ENCODE measurements around the gene SPOCK1.
"Not testable (repeated sequence)": the region's sequence is repeated elsewhere in the genome, so short reads cannot be mapped to it uniquely, and the experiment has no call there.

SPOCK1 gene

DNA sequence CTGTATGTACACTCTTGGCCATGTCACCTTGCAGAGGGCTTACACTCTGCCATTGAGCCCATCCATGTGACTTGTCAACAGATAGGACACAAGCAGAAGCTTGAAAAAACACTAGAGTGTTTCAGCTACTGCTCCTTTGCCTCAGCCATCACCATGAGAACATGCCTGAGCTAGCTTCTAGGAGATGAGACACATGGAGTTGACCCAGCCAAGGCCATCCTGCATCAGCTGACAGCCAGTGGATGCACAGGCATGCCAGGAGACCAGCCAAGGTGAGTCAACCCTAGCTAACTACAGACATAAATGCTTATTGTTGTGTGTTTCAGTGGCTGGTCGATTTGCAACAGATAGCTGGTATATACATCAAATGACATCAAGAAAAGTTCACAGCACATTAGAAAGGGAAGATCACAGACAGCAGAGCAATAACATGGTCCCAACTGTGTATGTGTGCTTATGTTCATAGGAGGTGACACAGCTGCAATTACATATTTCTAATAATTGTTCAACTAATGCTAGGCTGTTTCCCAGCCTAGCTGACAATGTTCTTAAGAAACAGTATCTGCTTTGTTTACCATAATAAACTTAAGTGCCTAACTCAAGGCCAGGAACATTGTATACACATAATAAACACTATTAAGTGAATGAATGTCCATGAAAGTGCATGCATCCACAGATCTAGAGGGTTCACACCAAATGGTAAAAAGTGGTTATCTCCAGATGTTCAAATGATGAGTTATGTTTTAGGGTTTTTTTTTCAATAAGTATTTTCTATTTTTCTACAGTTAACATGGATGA, 105.7 kb downstream of the SPOCK1 start:
- no peak for DNase-seq

DNA sequence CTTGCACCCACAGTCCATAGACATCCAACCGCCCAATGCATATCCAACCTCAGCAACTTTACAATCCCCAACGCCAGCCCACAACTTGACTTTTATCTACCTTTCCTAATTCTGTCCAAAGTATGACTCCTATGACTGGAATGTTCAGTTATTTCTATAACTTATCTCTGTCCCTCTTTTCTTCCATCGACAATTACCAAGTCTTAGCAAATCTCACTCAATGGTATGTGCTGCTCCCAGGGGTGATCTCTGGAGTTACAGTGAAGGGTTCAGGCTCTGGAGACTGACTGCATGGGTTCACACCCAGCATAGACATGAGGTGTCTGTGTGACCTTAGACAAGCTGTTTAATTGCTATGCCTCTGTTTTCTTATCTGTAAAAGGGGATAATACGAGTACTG, 106.9 kb downstream of the SPOCK1 start:
- DNase-seq, result no peak

DNA sequence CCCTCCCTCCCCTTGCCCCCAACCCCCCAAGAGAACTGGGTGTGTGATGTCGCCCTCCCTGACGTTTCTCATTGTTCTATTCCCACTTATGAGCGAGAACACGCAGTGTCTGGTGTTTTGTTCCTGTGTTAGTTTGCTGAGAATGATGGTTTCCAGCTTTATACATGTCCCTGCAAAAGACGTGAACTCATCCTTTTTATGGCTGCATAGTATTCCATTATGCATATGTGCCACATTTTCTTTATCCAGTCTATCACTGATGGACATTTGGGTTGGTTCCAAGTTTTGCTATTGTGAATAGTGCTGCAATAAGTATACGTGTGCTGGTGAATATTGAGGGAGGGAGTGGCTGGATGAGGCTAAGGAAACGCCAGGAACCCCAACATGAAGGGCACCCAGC, 108.1 kb downstream of the SPOCK1 start:
- not testable (repeated sequence) for DNase-seq

DNA sequence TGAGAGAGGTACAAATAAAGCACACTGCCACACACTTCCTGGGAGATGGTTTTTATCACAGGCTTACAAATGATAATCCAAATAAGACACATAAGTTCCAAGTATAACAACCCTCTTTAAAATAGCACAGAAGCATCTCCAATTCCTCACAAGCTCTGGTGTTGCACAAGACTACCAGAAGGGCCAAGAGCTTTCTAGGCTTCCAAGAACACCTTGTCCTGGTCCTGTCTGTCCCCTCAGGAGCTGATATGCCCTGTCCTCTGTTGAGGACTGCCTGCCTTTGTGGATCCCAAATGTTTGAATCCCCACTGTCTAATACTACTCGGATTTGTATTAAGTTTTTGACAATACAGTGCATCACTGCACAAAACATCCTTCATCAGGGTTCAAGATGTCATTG, 110.1 kb downstream of the SPOCK1 start:
- no peak for DNase-seq

DNA sequence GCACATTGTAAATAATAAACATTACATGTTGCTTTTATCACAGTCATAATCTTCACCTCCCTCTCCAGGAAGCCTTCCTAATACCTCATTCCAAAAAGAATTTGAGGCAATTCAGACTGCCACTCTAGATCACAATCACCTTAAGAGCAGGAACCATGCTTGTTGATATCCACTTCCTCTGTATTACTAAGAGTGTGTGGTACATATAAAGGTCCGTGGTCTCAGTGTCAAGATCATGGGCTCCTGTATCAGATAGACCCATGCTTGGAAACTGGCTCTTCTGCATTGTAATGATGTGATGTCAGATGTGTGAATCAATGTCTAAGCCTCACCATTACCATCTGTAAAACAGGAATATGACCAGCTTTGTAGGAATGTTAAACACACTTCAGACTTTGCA, 114.1 kb downstream of the SPOCK1 start:
- no peak for DNase-seq

DNA sequence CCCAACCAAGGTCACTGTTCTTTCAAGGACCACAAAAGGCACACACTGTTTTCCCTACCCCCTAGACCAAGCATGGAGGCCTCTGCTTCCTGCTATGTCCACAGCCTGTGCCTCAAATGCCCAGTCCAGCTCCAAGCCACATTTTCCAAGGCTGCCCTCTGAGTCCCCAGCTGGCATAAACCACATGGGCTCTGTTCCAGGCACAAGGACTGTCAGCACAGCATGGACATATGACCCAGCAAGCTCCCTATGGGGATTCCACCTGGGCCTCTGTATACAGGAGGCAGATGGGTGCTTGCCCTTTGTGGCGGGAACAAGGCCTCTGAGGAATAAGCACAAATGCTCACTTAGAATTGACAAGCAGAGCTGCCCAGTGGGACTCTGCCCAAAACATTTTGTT, 115.2 kb downstream of the SPOCK1 start:
- no peak for DNase-seq

DNA sequence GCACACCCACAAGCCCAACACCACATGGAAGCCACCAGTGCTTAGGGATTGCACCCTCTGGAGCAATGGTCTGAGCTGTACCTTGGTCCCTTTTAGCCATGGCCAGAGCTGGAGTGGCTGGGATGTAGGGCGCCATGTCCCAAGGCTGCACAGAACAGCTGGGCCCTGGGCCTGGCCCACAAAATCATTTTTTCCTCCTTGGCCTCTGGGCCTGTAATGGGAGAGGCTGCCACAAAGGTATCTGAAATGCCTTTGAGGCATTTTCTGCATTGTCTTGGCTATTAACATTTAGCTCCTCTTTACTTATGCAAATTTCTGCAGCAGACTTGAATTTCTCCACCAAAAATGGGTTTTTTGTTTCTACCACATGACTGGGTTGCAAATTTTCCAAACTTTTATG, 117.6 kb downstream of the SPOCK1 start:
- DNase-seq, result no peak

DNA sequence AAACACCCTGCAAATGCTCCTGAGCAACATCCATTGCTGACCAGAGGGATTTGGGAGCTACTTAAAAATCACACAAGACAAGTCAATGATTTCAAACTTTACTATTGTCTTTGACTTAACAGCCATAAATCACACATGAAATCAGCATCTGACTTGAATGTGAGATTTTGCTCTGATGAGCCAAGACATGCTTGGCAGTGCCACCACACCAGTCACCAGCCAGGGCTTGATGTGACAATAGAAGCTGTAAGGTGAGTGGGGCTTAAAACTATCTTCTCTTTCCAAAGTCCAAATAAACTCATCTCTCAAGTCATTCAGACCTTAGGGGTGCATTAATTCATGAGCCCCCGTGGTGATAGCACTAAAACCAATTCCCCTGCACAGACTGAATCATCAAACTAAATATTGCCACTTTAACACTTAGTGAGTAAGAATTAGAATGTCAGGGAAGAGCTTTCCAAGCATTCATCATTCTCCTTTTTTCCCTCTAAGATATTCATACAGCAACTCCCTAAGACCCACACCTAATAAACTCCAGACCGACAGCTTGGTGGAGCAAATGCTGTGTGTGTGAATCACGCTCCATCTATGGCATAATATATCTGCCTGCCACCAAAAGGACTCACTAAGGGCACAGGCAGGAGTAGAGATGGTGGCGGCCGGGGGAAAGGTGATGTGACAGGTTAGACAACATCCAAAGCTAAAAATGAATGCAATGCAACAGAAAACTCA, 119.4 kb downstream of the SPOCK1 start:
- DNase-seq, result no peak

DNA sequence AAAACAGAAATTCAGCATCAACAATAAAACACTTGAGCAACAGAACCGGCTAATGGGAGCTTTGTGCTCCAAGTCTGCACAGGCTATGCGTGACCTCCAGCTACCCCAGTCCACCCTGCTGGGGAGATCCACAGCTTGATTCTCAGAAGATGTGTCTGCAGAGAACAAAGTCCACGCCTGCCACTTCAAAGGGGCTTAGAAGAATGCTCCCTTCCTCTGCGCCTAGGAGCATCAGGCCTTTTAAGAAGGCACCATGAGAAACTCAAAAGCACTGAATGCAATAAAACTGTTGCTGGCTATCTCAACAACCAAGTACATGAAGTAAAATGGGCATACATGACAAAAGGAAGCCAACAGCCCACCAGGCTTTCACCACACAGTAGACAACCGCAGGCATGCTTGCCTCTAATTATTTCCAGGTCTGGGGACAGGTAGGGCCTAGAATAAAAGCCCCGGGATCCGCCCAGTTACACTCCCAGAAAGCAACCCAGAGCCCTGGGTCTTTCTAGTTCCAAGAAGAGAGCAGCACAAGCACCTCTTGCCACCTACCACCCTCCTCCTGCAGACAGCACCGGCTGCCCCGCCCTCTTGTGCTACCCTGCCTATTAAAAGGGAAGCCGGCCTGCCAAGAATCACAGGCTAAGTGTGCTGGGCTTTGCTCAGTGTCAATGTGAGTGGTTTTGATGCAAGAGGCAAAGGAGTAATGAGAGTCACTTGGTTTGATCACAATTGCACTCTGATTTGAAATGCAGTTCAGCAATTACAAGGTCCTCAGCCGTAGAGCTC, 123.2 kb downstream of the SPOCK1 start:
- no peak for DNase-seq

DNA sequence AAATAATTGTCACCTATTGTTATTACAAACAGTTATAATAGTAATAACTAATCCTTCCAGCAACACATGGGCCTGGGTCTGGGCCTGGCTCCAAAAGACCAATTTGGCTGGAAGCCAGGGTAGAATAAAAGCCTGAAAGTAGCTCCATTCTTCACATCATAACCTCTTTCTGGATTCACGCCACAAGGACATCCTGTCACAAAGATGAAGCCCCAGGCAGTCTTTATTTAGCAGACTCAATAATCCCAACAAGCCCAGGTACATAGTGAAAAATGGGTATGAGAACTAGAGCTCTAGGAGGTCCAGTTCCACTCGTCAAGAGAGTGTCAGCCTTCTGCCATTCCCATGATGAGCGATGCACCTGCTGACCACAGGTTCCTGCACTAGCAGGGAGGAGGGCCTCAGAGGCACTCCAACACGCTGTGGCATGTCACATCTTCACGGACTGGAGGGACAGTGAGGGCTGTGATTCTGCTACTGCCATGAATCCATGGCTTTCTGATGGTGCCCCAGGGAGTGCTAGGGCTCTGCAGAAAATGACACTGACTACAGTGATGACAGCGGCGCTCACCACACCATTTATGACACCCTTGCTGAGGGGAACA, 124.9 kb downstream of the SPOCK1 start:
- no peak for DNase-seq

DNA sequence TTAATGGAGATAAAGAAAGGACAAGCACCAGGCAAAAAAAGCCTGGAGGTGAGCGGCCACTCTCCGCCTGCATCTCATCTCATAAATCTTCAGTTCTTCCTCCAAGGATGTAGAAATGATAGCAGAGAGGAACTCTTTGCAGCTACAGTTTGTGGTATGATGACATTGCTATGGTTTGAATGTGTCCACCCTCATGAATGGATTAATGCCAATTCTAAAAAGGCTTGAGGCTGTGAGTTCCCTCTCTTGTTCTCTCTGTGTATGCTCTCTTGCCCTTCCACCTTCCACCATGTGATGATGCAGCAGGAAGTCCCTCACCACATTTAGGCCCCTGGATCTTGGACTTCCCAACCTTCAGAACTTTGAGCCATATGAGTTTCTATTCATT, 126.4 kb downstream of the SPOCK1 start:
- DNase-seq, result no peak

DNA sequence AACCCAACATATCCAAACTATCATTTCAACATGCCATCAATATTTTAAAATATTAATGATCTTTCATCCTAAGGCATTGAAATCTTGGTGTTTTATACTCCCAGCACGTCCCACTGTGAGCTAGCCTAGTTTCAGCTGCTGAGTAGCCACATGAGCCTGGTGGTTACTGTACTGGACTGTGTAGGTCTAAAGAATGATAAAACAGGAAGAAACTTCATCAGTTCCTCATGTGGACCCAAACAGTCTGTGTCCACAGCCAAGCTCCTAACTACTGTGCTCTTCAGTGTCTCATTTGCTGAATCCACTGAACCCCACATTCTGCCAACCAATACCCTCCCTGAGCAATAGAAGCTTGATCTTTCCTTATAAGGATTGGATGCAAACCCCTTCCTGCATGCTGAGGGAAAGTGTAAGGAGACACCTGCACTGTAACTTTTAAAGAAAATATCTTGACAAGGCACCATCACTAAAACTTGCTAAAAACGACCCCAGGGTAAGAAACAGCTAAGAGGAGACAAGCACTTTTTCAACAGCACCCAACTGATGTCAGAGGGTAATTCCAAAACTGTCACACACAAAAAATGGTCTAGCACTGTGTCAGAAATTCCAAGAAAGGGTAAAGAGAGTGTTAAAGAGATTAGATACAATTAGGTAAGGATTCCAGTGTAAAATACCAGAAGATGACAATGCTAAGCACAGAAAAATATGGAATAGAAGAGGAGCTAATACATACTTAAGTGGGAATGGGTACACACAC, 126.9 kb downstream of the SPOCK1 start:
- no peak for DNase-seq

DNA sequence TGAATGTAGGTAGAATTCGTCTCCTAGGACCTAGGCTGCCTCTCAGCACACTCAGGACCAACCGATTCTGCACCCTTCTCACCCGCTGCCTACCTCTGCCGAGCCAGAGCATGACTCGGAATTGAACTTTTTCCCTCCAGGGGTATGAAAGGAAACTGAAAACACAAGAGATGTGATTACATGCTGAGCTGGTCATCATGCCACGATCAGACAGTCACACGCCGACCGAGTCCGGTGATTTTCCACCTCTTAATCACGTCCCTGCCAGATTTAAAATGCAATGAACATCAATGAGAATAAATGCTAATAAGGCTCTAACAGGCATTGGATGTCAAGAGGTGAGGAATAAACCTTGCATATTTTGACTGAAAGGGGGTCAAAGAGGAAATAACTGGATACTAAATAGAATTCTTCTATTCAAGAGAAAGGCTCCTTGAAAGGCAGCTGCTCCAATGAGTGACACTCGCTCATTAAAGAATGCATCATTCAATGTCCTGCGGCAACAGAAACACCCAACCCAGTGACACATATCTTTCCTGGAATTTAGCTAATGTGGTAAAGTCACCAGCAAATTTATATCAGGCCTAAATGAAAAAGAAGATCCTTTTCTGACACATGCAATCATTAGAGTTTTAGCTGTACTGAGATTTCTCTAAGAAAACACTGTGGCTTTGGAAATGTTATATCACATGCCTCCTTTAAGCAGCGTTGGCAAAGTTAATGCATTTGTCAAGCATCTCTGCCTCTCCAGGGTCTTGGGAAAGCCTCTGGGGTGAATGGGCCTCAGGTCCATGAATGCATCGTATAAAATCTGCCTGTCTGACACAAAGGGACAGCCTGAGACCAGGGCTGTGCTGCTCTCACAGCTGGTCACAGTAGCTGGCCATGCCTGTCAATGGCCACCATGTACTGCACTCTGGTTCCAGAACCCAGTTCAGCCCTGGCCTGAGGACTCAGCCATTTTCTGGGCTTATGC, 128.7 kb downstream of the SPOCK1 start:
- DNase-seq, result no peak

DNA sequence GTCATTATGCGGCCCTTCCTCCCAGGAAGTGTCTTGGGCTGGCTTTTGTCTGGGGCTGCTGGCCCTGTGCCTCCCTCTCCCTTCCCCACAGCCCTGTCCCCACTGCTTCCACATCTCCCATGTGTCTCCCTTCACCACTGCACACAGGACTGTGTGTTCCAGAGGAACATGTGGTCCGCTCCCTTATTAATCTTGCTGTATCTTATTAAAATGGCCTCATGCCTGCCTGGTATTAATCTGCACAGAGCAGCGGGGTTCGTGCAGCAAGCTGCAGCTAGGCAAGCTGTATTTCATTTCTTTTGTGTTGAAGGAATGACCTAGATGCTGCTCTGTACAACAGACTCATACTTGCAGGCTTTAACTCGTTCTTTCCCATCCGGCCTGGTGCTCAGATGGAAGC, 130.5 kb downstream of the SPOCK1 start:
- DNase-seq, result no peak

DNA sequence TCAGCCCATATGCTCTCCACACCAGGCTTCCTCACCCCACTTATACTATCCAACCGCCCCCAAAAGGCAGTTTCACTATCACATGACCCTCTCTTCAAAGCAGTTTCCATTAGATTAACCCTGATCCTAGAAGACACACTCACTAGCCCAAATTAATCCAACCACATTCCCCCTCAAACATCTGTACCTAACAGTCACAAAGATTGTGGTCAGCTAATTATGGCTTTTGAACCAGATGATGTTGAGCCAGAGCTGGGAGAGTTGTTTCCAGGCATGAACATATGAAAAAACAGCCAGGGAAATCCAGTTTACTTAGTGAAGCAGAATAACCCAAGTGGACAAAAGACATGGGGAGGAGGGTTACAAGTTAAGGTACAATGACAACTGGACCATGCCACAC, 131.2 kb downstream of the SPOCK1 start:
- no peak for DNase-seq

DNA sequence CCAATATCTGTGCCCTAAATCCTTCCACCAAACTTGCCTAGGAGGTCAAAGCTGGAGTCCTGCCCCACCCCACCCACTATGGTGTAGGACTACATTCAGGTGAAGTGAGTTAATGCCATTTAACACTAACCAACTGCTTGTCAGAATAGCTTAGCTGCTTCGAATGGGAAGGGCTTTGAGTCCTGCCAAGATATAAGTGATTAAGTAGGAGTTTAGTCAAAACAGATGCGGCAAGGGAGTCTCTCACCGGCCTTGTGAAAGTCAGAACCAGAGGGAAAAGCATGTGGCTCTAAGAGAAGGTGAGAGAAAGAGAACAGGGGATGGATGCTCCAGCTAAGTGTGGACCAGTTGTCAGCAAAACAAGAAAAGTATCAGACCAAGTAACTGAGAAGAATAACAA, 132.6 kb downstream of the SPOCK1 start:
- DNase-seq, result no peak

DNA sequence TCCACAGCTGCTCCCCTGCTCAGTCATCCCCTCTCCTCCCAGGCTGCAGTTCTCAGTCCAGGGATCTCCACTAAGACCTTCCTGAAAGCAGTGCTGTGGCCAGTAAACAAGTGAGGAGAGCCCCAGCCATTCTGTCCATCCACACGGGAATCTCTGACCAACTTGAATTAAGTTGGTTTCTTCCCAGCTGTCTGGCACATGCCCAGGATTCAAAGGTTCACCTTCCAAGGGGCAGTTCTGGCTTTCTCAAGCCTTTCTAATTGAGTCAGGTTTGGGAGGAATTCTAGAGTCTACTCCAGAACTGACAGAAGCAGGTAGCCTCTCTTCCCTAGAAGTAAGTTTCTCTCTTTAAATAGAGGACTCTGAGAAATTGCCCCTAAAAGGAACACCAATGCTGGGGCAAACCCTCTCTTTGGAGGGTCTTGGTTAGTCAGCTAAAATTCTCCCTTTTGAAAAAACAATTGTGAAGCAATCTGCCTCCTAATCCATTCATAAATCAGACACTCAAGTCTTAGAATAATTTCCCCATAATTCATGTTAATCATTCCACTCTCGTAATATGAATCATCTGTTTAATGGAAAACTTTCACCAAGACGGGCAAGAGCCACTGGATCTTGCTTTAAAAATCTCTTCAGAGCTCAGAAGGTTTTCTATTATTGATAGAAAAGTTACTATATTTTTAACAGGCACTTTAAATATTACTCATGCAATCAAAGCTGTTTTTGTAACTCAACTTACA, 133.8 kb downstream of the SPOCK1 start:
- no peak for DNase-seq

DNA sequence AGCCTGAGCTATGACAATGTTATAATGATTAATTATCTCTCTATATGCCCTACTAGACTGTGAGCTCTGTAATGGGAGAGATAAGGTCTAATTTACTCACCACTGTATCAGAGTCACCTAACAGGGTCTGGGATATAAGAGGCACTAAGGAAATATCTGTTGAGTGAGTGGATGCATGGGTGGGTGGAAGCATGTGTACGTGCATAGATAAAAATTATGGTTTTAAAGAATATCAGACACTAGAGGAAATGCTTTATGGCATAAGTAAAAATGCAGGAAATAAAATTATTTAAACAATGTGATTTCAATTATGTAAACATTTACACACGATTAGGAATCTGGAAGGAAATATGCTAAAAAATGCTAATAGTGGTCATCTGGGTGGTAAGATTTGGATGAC, 137.8 kb downstream of the SPOCK1 start:
- DNase-seq, result no peak

DNA sequence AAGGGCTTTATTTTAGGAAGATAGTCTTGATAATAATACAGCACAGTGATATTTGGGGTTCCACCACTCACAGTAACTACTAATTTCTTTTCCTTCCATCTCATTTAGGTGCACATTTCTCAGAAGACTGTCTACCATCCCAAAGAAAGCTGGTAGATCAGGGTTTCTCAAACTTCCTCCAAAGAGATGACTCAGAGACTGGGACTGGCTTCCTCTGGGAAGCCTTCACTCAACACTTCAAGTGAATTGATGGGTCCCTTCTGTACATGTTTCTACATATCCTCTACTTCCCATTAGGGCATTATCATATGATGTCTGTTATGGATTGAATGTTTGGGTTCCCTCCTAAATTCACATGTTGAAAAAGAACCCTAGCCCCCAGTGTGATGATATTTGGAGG, 138.5 kb downstream of the SPOCK1 start:
- no peak for DNase-seq

DNA sequence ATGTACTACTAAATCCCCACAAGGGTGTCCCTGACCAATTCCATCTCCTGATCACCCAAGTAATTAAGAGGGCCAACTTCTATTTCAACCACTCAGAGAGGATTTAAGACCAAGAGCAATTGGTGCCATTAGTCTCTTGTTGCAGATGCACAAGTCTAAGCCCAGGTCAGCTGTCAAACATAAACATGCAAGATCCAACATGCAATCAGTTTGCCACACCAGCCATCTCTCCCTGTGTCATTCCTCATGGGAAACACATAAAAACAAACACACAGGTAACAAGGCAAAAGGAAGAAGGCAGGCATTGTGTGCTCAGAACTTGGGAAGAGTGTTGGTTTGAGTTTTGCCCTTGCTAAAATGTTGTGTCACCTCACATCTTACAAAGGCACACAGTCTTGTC, 139.2 kb downstream of the SPOCK1 start:
- no peak for DNase-seq

DNA sequence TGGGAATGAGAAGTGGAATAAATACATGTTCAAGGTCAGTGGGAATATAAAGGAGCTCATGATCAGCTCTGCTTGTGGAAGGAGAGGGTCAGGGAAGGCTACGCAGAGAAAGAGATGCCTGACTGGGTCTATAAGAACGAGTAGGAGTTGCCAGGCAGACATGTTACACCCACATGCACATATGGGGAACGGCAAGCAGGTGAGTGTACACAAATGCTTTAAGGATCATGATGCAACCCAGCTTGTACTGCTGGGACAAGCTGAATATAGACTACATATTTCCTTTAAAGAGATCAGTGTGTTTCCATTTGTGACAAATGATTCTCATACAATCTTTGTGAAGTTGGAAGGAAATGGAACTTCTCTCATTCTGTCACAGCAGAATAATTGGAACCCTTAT, 141.7 kb downstream of the SPOCK1 start:
- DNase-seq, result no peak
